ENCODE results near the gene HAPLN1.

The HAPLN1 gene

DNA sequence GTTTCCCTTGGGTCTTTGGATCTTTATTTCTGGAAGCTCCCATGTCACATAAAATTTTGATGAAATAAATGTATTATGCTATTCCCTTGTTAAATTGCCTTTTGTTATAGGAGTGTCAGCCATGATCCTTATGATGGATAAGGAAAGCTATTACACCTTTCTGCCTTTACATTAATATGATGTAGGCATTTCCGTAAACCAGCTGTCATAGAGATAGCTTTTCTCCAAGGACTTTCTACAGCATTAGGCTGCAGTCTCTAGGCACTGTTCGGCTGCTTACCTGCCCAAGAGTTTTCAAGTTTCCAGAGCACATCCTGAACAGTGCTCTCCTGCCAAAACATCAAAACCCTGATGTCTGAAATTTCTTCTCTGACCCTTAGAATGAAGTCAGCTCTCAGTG is 87.4 kb downstream of the HAPLN1 start:
- no peak for DNase-seq

DNA sequence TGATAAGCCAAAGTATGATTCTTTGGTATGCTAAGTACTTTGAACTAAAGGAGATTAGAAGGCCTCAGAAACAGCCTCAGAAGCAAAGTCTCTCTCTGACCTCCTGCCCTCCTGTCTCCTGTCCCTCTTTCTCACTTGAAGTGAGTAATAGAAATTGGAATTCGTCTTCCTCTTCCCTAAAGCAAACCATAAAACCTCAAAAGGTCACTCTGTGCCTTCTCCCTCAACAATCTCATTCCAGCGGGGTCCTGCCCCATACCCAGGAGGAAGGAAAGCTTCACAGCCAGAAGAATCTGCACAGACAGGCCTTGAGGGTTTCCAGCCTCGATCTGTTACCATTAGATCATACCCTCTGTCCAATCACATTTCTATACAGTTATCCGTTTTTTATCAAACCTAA is 87.8 kb downstream of the HAPLN1 start:
- DNase-seq = no peak

DNA sequence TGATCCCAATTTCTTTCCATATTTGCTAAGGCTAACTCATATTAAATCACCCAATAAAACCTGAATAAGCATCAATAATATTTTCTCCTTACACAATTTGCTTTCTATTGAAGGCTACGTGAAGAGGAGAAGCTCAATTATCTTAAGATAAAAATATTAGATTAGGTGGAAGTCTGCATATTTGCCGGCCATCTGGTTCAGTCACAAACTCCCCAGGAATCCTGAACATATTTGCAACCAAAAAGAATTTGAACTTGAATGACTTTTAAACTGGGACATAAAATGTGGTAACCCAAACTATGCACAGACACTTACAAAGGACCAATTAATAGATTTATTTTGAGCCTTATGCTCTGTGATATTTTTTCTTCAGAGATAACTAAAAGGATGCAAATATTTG is 92.3 kb downstream of the HAPLN1 start:
- no peak for DNase-seq

DNA sequence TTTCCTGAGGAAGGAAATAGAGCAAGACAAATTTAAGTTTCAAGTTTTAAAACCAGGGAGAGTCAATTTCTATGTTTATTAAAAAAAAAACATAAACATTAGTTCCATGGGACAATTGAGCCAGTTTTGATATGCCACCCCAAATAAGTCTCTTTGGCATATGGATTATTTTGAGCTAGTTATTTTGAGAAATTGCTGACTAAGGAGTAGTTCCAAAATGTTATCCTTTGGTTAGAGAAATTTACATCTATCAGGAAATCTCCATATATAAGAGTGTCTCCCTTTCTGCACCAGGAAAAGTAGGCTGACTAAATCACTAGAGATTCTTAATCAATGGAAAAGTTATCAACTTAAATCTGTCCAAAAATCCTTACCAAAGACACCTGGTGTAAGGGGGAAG is 105.8 kb downstream of the HAPLN1 start:
- no peak for DNase-seq

DNA sequence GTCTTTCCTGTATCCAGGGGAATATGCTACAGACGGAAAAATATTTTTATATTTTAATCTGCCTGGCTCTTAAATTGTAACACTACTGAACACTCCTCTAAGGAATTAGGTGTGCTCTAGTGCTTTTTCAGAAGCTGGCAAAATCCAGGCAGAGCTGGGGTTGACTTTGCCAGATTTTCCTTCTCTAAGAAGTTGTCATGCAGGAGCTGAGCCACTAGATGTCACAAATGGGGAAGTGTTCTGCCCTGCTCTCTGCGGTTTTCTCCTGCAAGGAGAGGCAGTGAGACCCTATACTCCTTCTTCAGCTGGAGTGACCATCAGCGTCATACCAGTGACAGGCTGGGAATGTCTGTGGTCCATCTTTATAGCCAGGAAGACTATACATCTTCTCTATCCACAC is 112.5 kb downstream of the HAPLN1 start:
- DNase-seq = no peak

DNA sequence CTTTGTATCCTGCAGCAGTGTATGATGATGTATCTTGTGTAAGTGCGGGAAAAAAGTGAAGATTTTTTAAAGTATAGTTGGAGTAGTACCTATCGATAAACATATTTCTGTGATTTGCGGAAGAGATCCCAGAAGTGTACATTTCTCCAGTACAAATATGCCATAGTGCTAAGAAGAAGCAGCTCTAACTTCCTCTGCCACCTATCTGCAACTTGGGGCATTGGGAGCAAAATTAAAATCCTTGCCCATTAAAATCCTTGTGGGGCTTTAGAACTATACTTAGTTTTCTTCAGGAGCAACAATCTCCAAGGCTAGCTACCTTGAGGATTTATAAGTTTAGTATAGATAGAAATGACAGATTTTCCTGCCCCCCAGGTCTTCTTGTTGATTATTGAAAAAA is 125.4 kb downstream of the HAPLN1 start:
- no peak for DNase-seq

DNA sequence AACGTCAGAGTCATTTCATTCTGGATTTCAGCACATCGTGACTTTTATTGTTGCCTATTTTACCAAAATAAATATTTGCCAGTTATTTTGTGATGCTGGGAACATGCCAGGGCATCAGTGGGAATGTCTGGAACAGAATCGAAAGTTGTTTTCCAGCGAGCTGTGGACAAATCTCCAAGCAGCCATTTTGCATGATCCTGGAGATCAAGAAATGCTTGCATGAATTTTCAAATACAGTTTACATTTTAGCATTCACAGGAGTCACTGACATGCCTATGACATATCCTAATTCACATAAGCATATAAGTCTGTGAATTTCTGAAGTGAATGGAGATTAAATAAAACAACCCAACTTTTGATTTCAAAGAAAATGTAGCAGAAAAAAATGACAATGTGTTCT is 129.7 kb downstream of the HAPLN1 start:
- no peak for DNase-seq

DNA sequence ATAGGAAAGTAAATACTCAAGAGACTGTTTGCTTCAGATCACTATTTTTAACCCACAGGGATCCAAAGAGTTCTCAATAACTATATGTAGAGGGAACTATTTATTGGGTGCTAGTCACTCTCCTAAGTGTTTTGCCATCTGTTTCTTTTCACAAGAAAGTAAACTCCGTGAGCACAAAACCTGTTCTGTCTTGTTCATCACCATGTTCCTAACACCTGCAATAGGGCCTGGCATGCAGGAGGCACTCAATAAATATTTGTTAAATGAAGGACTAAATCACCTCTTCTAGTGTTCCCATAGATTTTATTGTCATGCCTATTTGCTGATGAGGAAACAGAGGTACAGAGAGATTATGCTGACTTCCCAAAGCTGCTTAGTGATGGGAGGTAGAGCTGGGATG is 130.9 kb downstream of the HAPLN1 start:
- DNase-seq = no peak
